Activated CD8-positive, alpha-beta memory T cell treated with anti-CD3 and anti-CD28 coated beads, Interleukin-2, amount 50 U/mL, for 48 hours (primary cell): ENCODE data around the gene LTA4H.

Source experiments
- DNase-seq: peaks from one replicate; pipeline ENCODE4 v3.0.0-alpha.2; 2020

LTA4H gene

DNA sequence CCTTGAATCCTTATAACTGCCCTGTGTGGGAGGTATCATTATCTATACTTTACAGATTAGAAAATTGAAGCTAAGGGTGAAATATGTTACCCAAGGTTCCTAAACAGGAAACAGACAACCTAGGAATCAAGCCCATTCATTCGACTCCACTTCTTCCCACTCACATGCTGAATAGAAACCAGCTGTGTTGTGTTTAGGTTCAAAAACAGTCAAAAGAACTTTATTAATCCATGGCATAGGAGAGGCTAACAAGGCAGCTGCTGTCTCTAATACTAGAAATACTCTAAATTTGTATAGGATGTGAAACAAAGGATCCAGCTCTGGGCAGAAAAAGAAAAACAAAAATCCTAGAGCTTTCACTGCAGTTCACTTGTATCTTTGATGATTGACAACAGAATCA is 82.4 kb downstream of the LTA4H start:
- DNase-seq = no peak

- no peak for DNase-seq
Measured at GRCh38 chr12:95951515-95951914, 83.9 kb downstream of the LTA4H start.
